CD4-positive, alpha-beta T cell treated with Interleukin-15 for 4 hours (primary cell): ENCODE data around the gene KTI12.

Source experiments
- DNase-seq: peaks from one replicate; pipeline ENCODE4 v3.0.0-alpha.2; 2020; ENCODE audit warnings: low spot score

Gene KTI12

DNA sequence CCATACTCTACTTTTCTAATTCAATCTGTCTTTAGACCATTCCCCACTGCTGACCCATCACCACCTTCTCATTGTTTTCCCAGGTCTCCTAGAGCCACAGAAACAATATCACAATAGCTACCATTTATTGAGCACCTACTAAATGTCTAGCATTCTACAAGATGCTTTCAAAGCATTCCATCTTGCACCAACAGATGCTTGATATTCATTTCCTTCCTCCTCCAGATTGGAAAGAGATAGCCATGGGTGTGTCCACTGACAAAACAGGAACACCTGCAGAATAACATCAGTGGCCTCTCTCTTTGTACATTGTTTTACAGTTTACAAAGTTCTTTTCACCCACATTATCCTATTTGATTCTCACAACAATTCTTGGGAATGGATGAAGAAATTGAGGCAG, 45.4 kb downstream of the KTI12 start:
- no peak for DNase-seq

DNA sequence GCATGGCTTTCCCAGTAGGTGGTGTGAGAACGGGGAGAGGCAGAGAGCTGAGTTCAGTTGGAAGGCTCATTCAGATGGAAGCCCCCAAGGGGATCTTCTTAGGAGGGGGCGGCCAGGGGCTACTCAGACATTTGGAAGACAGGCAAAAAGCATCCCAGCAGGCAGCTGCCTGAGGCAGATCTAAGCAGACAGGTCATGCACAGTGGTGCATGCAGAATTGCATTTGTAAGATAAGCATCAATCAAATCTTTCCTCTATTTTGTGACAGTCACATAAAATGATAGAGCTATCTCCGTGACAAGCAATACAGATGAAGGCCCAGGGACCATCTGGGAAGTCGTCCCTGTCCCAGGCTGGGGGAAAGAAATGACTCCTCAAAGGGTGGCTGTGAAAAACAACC, 46.9 kb downstream of the KTI12 start:
- DNase-seq = no peak

DNA sequence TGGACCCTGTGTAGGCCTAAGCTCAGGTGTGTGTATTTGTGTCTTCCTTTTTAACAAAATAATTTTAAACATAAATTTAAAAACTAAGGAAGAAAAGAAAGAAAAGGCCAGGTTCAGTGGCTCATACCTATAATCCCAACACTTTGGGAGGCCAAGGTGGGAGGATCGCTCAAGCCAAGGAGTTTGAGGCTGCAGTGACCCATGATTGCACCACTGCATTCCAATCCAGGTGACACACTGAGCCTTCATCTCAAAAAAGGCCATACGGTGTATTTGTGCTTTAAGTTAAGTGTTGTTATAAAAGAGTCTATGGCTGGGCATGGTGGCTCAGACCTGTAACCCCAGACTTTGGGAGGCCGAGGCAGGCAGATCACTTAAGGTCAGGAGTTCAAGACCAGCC, 51.4 kb downstream of the KTI12 start:
- no peak for DNase-seq
